Right lobe of liver (tissue), 4 donors: Measurements from ENCODE around the gene APOL3.

Source experiments
- CTCF ChIP-seq, 4 donors: fragments of 200-600 bp in 3 of 4; fragments of 450-650 bp in 1 of 4; IDR thresholded peaks; one replicate each; pipeline versions ENCODE4 v1.5.1 to v1.8.0; 2016 to 2022; ENCODE audit warnings: antibody characterized with exemption in 4 of 4, mild to moderate bottlenecking in 2 of 4
- POLR2A ChIP-seq: fragments of 450-650 bp; IDR thresholded peaks from one replicate; pipeline ENCODE4 v1.6.1; 2017; ENCODE audit warnings: antibody characterized with exemption, mild to moderate bottlenecking
- donor health status: DM: no; HTN: no; CAD: no.
- donor health status: DM: no; HTN: no; CAD: no.
- donor health status: DM: no; HTN: yes; CAD: no.

- TF ChIP-seq CTCF (IDR thresholded peaks at IDR 0.05) (no peak), POLR2A (no peak)
These were observed 4.4 kb downstream of the APOL3 start for GRCh38 chr22:36156119-36156514.
